Subcutaneous adipose tissue (tissue), 4 donors: ENCODE results near the gene TRAF3. TPM values are rescaled to one million over a fixed set of nuclear protein-coding genes. Genes with fewer than 3 reads are reported as not detected.

Experiments
- total RNA-seq, 4 donors: library from RNA; depleted of rRNA; stranded (reverse); fragments of >200 nt; gene quantifications; one replicate each; pipeline ENCODE4 v1.1.0, GENCODE V29; 2016
- TF ChIP-seq, protein P1 (sequence below): fragments of 450-650 bp; IDR thresholded peaks from one replicate; pipeline ENCODE4 v1.5.1; 2016; ENCODE audit warnings: low read depth, mild to moderate bottlenecking, control low read depth, antibody characterized with exemption, moderate library complexity

The TRAF3 gene
- total RNA-seq, 4 donors from 2014 or later: 11.0 to 21.0 (median 14.0) TPM

DNA sequence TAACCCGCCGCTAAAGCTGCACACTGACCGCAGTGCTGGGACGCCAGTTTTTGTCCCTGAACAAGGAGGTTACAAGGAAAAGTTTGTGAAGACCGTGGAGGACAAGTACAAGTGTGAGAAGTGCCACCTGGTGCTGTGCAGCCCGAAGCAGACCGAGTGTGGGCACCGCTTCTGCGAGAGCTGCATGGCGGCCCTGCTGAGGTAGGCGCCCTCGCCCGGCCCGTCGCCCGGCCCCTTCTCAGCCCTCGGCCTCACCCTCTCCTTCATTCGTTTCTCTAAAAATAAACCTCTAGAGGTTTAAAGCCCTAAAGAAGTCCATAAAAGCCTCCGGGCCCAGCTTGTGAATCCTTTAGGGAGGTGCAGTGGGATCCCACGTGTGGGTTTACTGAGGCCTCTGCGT is 93.0 kb downstream of the TRAF3 start:
- TF ChIP-seq, protein P1, sequence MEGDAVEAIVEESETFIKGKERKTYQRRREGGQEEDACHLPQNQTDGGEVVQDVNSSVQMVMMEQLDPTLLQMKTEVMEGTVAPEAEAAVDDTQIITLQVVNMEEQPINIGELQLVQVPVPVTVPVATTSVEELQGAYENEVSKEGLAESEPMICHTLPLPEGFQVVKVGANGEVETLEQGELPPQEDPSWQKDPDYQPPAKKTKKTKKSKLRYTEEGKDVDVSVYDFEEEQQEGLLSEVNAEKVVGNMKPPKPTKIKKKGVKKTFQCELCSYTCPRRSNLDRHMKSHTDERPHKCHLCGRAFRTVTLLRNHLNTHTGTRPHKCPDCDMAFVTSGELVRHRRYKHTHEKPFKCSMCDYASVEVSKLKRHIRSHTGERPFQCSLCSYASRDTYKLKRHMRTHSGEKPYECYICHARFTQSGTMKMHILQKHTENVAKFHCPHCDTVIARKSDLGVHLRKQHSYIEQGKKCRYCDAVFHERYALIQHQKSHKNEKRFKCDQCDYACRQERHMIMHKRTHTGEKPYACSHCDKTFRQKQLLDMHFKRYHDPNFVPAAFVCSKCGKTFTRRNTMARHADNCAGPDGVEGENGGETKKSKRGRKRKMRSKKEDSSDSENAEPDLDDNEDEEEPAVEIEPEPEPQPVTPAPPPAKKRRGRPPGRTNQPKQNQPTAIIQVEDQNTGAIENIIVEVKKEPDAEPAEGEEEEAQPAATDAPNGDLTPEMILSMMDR: no peak

DNA sequence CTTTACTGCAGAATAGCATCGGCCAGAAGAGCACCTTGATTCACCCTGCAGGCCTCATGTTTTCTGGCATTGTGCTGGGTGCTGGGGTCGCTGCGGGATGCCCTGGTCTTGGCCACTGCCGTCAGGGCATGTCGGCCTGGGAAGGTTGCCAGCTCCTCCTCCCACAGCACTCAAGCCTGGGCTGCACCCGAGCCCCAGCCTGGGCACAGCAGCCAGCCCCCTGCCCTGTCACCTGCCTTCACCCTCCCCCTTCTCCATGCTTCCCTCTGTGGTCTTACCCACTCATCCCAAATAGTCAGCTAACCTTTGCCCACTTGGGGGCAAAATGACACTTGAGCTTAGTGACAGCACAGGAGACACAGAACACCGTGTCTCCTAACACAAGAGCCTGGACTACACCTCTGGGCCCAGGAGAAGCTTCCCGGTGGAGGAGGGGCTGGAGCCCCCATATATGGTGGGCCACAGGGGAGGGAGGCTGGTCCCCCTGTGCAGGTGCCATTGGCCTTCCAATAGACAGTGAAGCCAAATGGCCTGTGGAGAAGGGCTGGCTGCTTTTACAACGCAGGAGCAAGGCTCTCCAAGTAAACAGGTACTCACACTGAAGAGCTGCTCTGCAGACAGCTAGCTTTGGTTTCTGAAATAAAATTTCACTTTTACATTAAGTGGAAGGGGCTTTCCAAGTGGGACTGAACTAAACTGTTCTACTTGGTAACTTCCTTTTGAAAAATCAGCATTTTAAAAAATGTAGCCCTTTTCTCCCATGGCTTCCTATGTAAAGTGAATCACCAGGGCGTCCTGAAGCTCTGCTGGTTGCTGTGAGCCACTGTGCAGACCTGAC is 94.0 kb downstream of the TRAF3 start:
- TF ChIP-seq, protein P1: no peak

DNA sequence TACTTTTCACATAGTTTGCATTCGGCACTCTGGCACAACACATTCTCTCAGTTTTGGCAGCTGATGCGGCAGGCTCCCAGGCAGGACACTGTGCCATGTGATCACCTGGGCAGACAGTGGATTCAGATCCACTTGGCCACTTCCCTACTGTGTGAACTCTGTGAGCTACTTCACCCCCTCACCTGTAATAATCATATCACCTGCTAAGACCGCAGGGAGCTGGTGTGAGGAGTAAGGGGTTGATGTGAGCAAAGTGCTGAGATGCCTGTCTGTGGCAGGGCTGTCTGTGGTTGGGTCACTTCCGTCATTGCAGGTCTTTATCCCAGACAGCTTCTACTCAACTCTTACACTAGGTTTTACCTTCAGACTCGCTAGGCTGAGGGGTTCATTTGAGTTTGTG is 94.8 kb downstream of the TRAF3 start:
- TF ChIP-seq, protein P1: no peak

DNA sequence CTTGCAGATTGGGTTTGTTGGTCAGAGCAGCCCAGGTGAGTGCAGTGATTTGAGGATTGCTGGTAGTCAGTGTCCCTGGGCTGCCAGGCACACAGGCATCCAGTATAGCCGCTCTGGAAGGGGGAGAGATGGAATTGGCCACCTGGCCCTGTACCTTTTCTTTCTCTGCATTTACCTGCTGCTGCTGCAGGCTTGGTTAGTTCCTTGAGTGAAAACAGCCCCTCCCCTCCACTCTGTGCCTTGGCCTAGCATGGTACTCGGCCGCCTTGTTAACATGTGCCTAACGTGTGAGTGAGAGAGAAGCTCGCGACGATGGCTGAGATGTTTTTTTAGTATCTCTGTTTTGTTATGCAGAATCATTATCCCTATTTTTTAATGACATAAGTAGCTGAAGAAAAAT is 95.9 kb downstream of the TRAF3 start:
- TF ChIP-seq, protein P1: no peak

DNA sequence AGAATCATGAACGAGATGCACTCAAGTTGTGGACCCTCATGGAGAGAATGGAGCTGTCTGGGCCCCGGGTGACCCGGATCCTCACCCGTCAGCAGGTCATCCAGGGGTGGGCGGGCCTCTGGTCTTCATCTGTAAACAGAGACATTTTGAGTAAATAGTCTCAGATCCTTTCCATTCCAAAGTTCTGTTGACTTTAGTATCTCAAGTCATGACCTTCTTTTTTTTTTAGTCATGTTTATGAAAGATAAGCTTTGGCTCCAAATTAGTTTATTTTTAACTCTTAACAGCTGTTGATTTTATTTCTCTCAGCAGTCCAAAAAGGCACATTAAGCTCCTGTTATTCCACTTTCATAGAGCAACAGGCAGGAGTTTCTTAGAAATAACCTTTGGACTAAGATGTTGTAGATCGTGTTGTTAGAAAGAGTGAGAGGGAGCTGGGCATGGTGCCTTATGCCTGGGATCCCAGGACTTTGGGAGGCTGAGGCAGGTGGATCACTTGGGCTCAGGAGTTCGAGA is 96.4 kb downstream of the TRAF3 start:
- TF ChIP-seq, protein P1: no peak

DNA sequence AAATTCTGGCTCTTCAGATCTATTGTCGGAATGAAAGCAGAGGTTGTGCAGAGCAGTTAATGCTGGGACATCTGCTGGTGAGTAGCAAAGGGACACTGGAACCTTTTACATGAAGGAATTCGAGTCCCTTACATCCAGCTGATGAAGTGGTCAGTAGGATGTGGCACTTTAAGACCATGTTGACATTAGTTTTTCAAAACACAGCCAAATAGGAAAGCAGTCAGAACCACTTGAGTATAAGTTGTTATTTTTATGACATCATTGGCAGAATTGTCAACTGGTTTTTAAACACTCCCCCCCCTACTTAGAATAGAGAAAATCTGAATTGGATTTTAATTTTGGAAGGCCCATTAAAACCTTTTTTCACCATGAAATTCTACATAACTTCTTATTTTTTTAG is 98.4 kb downstream of the TRAF3 start:
- TF ChIP-seq, protein P1: no peak

DNA sequence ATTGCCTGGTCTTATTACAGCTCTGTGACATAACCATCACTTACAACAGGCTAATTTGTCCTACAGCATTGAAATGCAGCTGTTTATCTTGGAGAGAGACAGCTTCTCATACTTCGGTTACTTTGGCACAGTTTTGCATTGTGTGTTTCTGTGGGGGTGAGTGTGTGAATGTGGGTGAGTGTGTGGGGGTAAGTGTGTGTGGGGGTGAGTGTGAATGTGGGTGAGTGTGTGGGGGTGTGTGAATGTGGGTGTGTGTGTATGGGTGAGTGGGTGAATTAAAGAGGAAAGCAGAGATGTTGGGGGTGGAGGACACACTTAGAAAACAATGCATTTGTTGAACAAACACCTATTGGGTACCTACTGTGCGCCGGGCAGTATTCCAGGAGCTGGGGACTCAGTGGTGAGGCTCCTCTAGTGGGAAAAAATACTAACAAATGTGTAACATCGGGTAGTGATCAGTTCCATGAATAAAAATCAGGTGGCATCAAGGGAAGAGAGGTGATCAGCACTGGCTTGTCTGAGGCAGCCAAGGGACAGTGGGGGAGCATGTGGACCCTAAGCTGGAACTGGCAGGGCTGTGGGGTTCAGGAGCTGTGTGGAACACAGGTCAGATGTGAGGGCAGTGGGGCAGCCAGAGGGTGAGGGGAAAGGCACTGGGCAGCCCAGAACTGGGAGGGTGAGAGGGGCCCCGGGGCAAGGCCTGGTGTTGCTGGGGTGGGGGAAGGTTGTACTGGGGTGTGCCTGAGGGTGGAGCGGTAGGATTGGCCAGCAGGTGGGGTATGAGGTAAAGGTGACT is 101.1 kb downstream of the TRAF3 start:
- TF ChIP-seq, protein P1: no peak
